Measurements from ENCODE around the gene GALE. TPM values are rescaled to one million over a fixed set of nuclear protein-coding genes. Genes with fewer than 3 reads are reported as not detected.

GALE gene
- total and polyA plus RNA-seq, 2 donors (not counting 3 experiments of a cell fraction or from before 2014, with no cell fraction given): 42.9 to 64.7 TPM

DNA sequence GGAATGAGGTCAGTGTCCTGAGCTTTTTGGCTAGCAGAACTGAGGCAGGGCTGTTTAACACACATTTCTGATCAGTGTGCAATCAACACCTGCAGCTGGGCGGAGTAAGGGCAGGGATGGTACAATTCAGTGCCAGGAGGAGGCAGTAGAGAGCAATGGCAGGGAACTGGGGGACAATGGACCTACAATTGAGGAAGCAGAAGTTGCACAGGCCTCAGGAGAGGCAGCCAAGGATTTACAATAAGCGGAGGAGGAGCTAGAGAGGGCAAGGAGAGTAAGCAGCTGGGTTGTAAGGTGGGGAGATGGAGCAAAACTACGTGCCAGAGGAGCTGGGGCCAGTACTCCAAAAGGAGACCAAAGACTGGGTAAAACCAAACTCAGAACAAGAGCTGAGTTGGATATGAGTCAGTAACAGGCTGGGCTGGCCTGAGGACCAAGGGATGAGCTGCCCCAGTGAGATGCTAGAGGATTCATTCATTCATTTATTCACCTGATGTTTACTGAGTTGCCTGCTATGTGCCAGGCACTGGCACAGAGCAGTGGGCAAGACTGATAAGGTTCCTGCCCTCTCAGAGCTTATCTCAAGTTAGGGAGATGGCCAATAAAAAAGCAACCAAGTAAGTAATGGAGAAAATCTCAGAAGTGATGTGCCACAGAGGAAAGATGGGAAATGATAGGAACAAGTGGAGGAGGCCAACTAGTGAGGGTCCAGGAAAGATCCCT, 10.4 kb upstream of the GALE start:
- no peaks in the 10 kb centered on the region for H4K20me1 ChIP-seq (replicated peaks; ENCODE audit: control insufficient read depth, extremely low read depth, insufficient read depth, low read length)
- H3K79me2 ChIP-seq (ENCODE audit: control insufficient read depth, insufficient read depth, low read length): no peaks in the 10 kb centered on the region
- peaks cover 0 to 6% of the 10 kb centered on the region in 2 experiments for H3K36me3 ChIP-seq (ENCODE audit: control insufficient read depth in 2 of 2, extremely low read depth in 1 of 2, insufficient read depth in 2 of 2, low read length in 2 of 2)
- POLR2A ChIA-PET: interaction anchor here (0.8 to 1.0 kb wide), 2 partner anchors 12 to 14 kb away, joined by 3 to 4 read pairs; partner anchors contain the start of gene HMGCL
- dilution Hi-C loops (cut with MboI; ENCODE audit: extremely low pct_ligation_motif_present, low sequenced_read_pairs) (no loop called here), intact Hi-C loops (cut with micrococcal nuclease) (no loop called here)
- TF ChIP-seq CTCF (IDR thresholded peaks at IDR 0.05; ENCODE audit: extremely low read depth in 1 of 2, insufficient read depth in 1 of 2, low read depth in 1 of 2, low read length in 2 of 2): peak; percentile 69 to 72
- no peak for TF ChIP-seq POLR2A (IDR thresholded peaks at IDR 0.05; ENCODE audit: low read depth, low read length)
- no peak for TF ChIP-seq MYC (IDR thresholded peaks at IDR 0.05; ENCODE audit: low read depth, low read length)
- CTCF ChIA-PET: interaction anchor here (0.7 to 4.0 kb wide), 23 partner anchors 8 to 218 kb away, joined by 3 to 28 read pairs (median 5); partner anchors contain the start of genes FUCA1, GALE and HMGCL
- no peak overlapping the region for H3K4me3 ChIP-seq (replicated peaks in 1 of 3; ENCODE audit: insufficient read depth in 1 of 3, low read depth in 1 of 3, low read length in 3 of 3)
- DNase-seq (ENCODE audit: low read depth, low spot score): peak; percentile 52
- no peak overlapping the region for H3K4me2 ChIP-seq (ENCODE audit: insufficient read depth, low read length)
- peak; percentile 64 for FAIRE-seq
- H3K9me1 ChIP-seq (replicated peaks; ENCODE audit: control insufficient read depth, extremely low read depth, insufficient read depth, low read length): no peaks in the 10 kb centered on the region
- H2AFZ ChIP-seq (ENCODE audit: low read depth, low read length): no peak overlapping the region
- no peak overlapping the region for H3K9ac ChIP-seq (replicated peaks; ENCODE audit: extremely low read depth, insufficient read depth, low read length)
- no peaks in the 10 kb centered on the region for H3K27me3 ChIP-seq (ENCODE audit: control insufficient read depth in 2 of 2, insufficient read depth in 2 of 2, low read length in 2 of 2)
- no peaks in the 10 kb centered on the region for H3K4me1 ChIP-seq (ENCODE audit: control insufficient read depth, extremely low read depth, insufficient read depth, low read length)
- H3K9me3 ChIP-seq (replicated peaks; ENCODE audit: control insufficient read depth, insufficient read depth, low read length): no peaks in the 10 kb centered on the region
- no peak overlapping the region for H3K27ac ChIP-seq (ENCODE audit: insufficient read depth, low read depth, low read length)
- no TSS peak for BruUV-seq (replicated peaks)

DNA sequence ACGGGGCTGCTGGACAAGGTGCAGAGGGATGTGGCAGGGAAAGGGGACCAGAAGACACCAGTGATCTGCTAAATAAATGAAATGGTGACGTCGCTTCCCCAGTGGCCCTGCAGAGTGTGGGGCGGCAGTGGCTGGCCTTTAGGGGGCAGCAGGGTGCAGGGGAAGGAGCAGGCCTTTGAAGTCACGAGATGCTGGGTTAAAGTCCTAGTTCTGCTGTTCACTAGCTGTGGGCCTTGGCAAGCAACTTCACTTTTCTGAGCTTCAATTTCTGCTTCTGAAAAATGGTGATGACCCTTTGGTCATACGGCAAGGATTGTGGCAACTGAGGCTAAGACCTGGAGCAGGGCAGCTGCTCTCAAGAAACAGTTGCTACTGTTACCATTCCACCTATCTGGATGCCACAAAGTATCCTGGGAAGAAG, 9.2 kb upstream of the GALE start:
- DNase-seq (ENCODE audit: low read depth, low spot score): peak; percentile 74
- Histone ChIP-seq H3K4me3 (replicated peaks in 1 of 3; ENCODE audit: insufficient read depth in 1 of 3, low read depth in 1 of 3, low read length in 3 of 3) (no peak overlapping the region), H2AFZ (ENCODE audit: low read depth, low read length) (no peak overlapping the region), H3K9me3 (replicated peaks; ENCODE audit: control insufficient read depth, insufficient read depth, low read length) (no peaks in the 10 kb centered on the region), H3K27me3 (ENCODE audit: control insufficient read depth in 2 of 2, insufficient read depth in 2 of 2, low read length in 2 of 2) (no peaks in the 10 kb centered on the region), H3K9me1 (replicated peaks; ENCODE audit: control insufficient read depth, extremely low read depth, insufficient read depth, low read length) (no peaks in the 10 kb centered on the region), H3K79me2 (ENCODE audit: control insufficient read depth, insufficient read depth, low read length) (no peaks in the 10 kb centered on the region), H4K20me1 (replicated peaks; ENCODE audit: control insufficient read depth, extremely low read depth, insufficient read depth, low read length) (no peaks in the 10 kb centered on the region), H3K9ac (replicated peaks; ENCODE audit: extremely low read depth, insufficient read depth, low read length) (no peak overlapping the region), H3K36me3 (ENCODE audit: control insufficient read depth in 2 of 2, extremely low read depth in 1 of 2, insufficient read depth in 2 of 2, low read length in 2 of 2) (peaks cover 0 to 4% of the 10 kb centered on the region in 2 experiments), H3K27ac (ENCODE audit: insufficient read depth, low read depth, low read length) (no peak overlapping the region), H3K4me1 (ENCODE audit: control insufficient read depth, extremely low read depth, insufficient read depth, low read length) (no peaks in the 10 kb centered on the region), H3K4me2 (ENCODE audit: insufficient read depth, low read length) (no peak overlapping the region)
- ChIA-PET POLR2A (no interaction called here), CTCF (interaction anchor here (0.6 to 4.0 kb wide), 16 partner anchors 9 to 219 kb away, joined by 3 to 28 read pairs (median 8); partner anchors contain the start of genes GALE and HMGCL)
- no peak for TF ChIP-seq MAX (IDR thresholded peaks at IDR 0.05; ENCODE audit: insufficient read depth, insufficient read length)
- peak; percentile 88 to 91 for TF ChIP-seq CTCF (IDR thresholded peaks at IDR 0.05; ENCODE audit: extremely low read depth in 1 of 2, insufficient read depth in 1 of 2, low read depth in 1 of 2, low read length in 2 of 2)
- TF ChIP-seq JUN (IDR thresholded peaks at IDR 0.05; ENCODE audit: borderline replicate concordance, insufficient read depth, insufficient read length, low read depth): peak; percentile 44
- peak; percentile 78 for FAIRE-seq
- no TSS peak for BruUV-seq (replicated peaks)
- intact Hi-C loops (cut with micrococcal nuclease) (loop anchor here (1.0 to 5.0 kb wide), 7 partner anchors 16 to 303 kb away; partner anchors contain the start of genes FUCA1, HMGCL, MYOM3 and PNRC2), dilution Hi-C loops (cut with MboI; ENCODE audit: extremely low pct_ligation_motif_present, low sequenced_read_pairs) (no loop called here)

Data from endothelial cell of umbilical vein (primary cell).